ENCODE data around the gene CD58. TPM values are rescaled to one million over a fixed set of nuclear protein-coding genes. Genes with fewer than 3 reads are reported as not detected.

The CD58 gene
- total and polyA plus RNA-seq, 2 of the 4 experiments (the other 2 are of a cell fraction) = 5.4 to 5.7 TPM

- no TSS peak for BruUV-seq (replicated peaks)
- no peak overlapping the region for H3K23ac ChIP-seq (ENCODE audit: low read depth, low read length)
- H4K8ac ChIP-seq (ENCODE audit: low read depth in 2 of 2, low read length in 2 of 2) = no peak overlapping the region
- no peak overlapping the region for H2BK15ac ChIP-seq (ENCODE audit: low read depth, low read length)
- H3K27me3 ChIP-seq (ENCODE audit: control insufficient read depth, insufficient read depth, low read length) = no peaks in the 10 kb centered on the region
- no peak overlapping the region for H2AFZ ChIP-seq (replicated peaks; ENCODE audit: low read length, poor library complexity)
- no peak overlapping the region for H4K91ac ChIP-seq (ENCODE audit: insufficient read depth, low read depth, low read length)
- no peak overlapping the region for H2BK120ac ChIP-seq (ENCODE audit: low read depth, low read length)
- H3K4me1 ChIP-seq (ENCODE audit: control insufficient read depth, insufficient read depth, low read length) = peaks cover 7% of the 10 kb centered on the region
- dilution Hi-C loops (cut with HindIII; ENCODE audit: low sequenced_read_pairs, unreplicated experiment) = no loop called here
- no peak overlapping the region for H4K5ac ChIP-seq (ENCODE audit: low read depth, low read length)
- H2AK5ac ChIP-seq (ENCODE audit: low read depth, low read length) = no peak overlapping the region
- ChIA-PET CTCF (interaction anchor here (0.6 kb wide), 1 partner anchor 486 kb away, joined by 6 read pairs; no protein-coding TSS in a partner anchor), POLR2A (ENCODE audit: unreplicated experiment) (no interaction called here)
- H3K4ac ChIP-seq (ENCODE audit: low read depth, low read length) = no peak overlapping the region
- H3K4me2 ChIP-seq (ENCODE audit: low read depth, low read length) = no peak overlapping the region
- no peak overlapping the region for H3K14ac ChIP-seq (replicated peaks; ENCODE audit: low read depth, low read length)
- no peaks in the 10 kb centered on the region for H3K36me3 ChIP-seq (ENCODE audit: control insufficient read depth, insufficient read depth, low read length)
- no peak overlapping the region for H3K18ac ChIP-seq (ENCODE audit: low read depth, low read length)
- in situ Hi-C loops (cut with MboI; ENCODE audit: low sequenced_read_pairs) = no loop called here
- no peaks in the 10 kb centered on the region for H3K79me1 ChIP-seq (ENCODE audit: low read depth in 1 of 2, low read length in 2 of 2)
- H3K9ac ChIP-seq (ENCODE audit: low read depth, low read length) = no peak overlapping the region
- intact Hi-C loops (cut with micrococcal nuclease) = no loop called here
- H2AK9ac ChIP-seq (replicated peaks; ENCODE audit: low read depth, low read length, poor library complexity) = no peak overlapping the region
- H2BK5ac ChIP-seq (ENCODE audit: low read depth, low read length, poor library complexity, severe bottlenecking) = no peak overlapping the region
- H3K9me1 ChIP-seq (ENCODE audit: insufficient read depth, low read length) = peaks cover 10% of the 10 kb centered on the region
- no peaks in the 10 kb centered on the region; the same call in 1 of the 2 replicates for H3K9me3 ChIP-seq (ENCODE audit: control insufficient read depth, insufficient read depth, low read length)
- ATAC-seq (ENCODE audit: low read depth) (no peak), DNase-seq (no peak)
- no peaks in the 10 kb centered on the region for H4K20me1 ChIP-seq (ENCODE audit: insufficient read depth, low read length)
- no peak overlapping the region for H3K27ac ChIP-seq (ENCODE audit: insufficient read depth, low read length)
- WGBS, 2 experiments (ENCODE audit: extremely low coverage in 2 of 2, insufficient read length in 1 of 2) = 100% methylated on average over 1 of the region's 7 CpGs; no CpG with 5 or more reads in 1 of the 2 experiments
- no peak overlapping the region for H3K56ac ChIP-seq (ENCODE audit: extremely low read depth, insufficient read depth, low read length)
- no peak overlapping the region for H3K4me3 ChIP-seq (ENCODE audit: insufficient read depth, low read depth, low read length)
- no peak overlapping the region for H2BK20ac ChIP-seq (ENCODE audit: low read depth, low read length)
- TF ChIP-seq NFE2L2 (IDR thresholded peaks at IDR 0.05; ENCODE audit: low read depth, low read length) (no peak), FOS (IDR thresholded peaks at IDR 0.05; ENCODE audit: low read depth, low read length) (no peak), RCOR1 (IDR thresholded peaks at IDR 0.05; ENCODE audit: insufficient replicate concordance, low read length) (no peak), BHLHE40 (IDR thresholded peaks at IDR 0.05; ENCODE audit: low read depth, low read length) (no peak), MXI1 (IDR thresholded peaks at IDR 0.05; ENCODE audit: borderline replicate concordance, low read depth, low read length) (no peak), USF2 (IDR thresholded peaks at IDR 0.05; ENCODE audit: low read depth, low read length) (no peak), CTCF (conservative IDR thresholded peaks at IDR 0.05; ENCODE audit: low read depth, low read length) (no peak), SMC3 (IDR thresholded peaks at IDR 0.05; ENCODE audit: low read depth, low read length) (no peak), MAZ (IDR thresholded peaks at IDR 0.05; ENCODE audit: borderline replicate concordance, low read depth, low read length) (no peak), POLR2A (IDR thresholded peaks at IDR 0.05; ENCODE audit: low read depth, low read length) (no peak), CEBPB (IDR thresholded peaks at IDR 0.05; ENCODE audit: low read depth, low read length) (no peak), RAD21 (IDR thresholded peaks at IDR 0.05; ENCODE audit: low read length) (no peak), ELK1 (IDR thresholded peaks at IDR 0.05; ENCODE audit: borderline replicate concordance, low read depth, low read length) (no peak), RFX5 (IDR thresholded peaks at IDR 0.05; ENCODE audit: low read depth, low read length) (no peak), MAFK (IDR thresholded peaks at IDR 0.05; ENCODE audit: low read depth, low read length) (no peak)
Observed at GRCh38 chr1:116506132-116507004, 64.5 kb downstream of the CD58 start.
